ENCODE results near the gene NSUN5.

DNA sequence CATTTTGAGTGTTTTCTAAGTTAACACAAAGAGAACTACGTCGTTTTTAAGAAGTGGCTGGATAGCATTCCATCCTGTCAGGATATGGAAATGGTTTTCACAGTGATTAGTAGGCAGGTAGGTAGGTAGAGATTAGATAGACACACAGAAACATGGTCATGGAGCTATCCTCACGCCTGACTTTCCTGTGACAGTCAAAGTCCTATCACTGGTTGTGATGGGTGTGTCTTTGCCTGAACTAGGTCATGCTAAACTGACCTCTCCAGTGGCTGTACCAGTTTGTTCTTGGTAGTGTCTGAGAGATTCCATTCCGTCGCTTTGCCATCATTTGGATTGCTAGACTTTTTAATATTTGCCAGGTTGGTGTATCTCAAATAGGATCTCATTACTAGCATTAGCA is 47.5 kb upstream of the NSUN5 start:
- TF ChIP-seq, protein P1, sequence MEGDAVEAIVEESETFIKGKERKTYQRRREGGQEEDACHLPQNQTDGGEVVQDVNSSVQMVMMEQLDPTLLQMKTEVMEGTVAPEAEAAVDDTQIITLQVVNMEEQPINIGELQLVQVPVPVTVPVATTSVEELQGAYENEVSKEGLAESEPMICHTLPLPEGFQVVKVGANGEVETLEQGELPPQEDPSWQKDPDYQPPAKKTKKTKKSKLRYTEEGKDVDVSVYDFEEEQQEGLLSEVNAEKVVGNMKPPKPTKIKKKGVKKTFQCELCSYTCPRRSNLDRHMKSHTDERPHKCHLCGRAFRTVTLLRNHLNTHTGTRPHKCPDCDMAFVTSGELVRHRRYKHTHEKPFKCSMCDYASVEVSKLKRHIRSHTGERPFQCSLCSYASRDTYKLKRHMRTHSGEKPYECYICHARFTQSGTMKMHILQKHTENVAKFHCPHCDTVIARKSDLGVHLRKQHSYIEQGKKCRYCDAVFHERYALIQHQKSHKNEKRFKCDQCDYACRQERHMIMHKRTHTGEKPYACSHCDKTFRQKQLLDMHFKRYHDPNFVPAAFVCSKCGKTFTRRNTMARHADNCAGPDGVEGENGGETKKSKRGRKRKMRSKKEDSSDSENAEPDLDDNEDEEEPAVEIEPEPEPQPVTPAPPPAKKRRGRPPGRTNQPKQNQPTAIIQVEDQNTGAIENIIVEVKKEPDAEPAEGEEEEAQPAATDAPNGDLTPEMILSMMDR (IDR thresholded peaks at IDR 0.05) = no peak
- TF ChIP-seq ZBTB21 (CRISPR knock-in tag; IDR thresholded peaks at IDR 0.05; ENCODE audit: borderline replicate concordance) (no peak), NR2C2 (CRISPR knock-in tag; IDR thresholded peaks at IDR 0.05) (no peak), FOXJ3 (CRISPR knock-in tag; IDR thresholded peaks at IDR 0.05; ENCODE audit: borderline replicate concordance) (no peak), SP1 (CRISPR knock-in tag; conservative IDR thresholded peaks at IDR 0.05) (no peak), CBFB (CRISPR knock-in tag; IDR thresholded peaks at IDR 0.05; ENCODE audit: low read depth) (no peak), CREB1 (CRISPR knock-in tag; IDR thresholded peaks at IDR 0.05) (no peak), HMGA2 (CRISPR knock-in tag; IDR thresholded peaks at IDR 0.05) (no peak)
- TF ChIP-seq, protein P2, sequence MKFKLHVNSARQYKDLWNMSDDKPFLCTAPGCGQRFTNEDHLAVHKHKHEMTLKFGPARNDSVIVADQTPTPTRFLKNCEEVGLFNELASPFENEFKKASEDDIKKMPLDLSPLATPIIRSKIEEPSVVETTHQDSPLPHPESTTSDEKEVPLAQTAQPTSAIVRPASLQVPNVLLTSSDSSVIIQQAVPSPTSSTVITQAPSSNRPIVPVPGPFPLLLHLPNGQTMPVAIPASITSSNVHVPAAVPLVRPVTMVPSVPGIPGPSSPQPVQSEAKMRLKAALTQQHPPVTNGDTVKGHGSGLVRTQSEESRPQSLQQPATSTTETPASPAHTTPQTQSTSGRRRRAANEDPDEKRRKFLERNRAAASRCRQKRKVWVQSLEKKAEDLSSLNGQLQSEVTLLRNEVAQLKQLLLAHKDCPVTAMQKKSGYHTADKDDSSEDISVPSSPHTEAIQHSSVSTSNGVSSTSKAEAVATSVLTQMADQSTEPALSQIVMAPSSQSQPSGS (CRISPR knock-in tag; IDR thresholded peaks at IDR 0.05; ENCODE audit: borderline replicate concordance, low read depth) = no peak
- TF ChIP-seq, protein P3, sequence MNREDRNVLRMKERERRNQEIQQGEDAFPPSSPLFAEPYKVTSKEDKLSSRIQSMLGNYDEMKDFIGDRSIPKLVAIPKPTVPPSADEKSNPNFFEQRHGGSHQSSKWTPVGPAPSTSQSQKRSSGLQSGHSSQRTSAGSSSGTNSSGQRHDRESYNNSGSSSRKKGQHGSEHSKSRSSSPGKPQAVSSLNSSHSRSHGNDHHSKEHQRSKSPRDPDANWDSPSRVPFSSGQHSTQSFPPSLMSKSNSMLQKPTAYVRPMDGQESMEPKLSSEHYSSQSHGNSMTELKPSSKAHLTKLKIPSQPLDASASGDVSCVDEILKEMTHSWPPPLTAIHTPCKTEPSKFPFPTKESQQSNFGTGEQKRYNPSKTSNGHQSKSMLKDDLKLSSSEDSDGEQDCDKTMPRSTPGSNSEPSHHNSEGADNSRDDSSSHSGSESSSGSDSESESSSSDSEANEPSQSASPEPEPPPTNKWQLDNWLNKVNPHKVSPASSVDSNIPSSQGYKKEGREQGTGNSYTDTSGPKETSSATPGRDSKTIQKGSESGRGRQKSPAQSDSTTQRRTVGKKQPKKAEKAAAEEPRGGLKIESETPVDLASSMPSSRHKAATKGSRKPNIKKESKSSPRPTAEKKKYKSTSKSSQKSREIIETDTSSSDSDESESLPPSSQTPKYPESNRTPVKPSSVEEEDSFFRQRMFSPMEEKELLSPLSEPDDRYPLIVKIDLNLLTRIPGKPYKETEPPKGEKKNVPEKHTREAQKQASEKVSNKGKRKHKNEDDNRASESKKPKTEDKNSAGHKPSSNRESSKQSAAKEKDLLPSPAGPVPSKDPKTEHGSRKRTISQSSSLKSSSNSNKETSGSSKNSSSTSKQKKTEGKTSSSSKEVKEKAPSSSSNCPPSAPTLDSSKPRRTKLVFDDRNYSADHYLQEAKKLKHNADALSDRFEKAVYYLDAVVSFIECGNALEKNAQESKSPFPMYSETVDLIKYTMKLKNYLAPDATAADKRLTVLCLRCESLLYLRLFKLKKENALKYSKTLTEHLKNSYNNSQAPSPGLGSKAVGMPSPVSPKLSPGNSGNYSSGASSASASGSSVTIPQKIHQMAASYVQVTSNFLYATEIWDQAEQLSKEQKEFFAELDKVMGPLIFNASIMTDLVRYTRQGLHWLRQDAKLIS (CRISPR knock-in tag; IDR thresholded peaks at IDR 0.05; ENCODE audit: borderline replicate concordance) = no peak
- TF ChIP-seq, protein P4, sequence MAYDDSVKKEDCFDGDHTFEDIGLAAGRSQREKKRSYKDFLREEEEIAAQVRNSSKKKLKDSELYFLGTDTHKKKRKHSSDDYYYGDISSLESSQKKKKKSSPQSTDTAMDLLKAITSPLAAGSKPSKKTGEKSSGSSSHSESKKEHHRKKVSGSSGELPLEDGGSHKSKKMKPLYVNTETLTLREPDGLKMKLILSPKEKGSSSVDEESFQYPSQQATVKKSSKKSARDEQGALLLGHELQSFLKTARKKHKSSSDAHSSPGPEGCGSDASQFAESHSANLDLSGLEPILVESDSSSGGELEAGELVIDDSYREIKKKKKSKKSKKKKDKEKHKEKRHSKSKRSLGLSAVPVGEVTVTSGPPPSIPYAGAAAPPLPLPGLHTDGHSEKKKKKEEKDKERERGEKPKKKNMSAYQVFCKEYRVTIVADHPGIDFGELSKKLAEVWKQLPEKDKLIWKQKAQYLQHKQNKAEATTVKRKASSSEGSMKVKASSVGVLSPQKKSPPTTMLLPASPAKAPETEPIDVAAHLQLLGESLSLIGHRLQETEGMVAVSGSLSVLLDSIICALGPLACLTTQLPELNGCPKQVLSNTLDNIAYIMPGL (CRISPR knock-in tag; IDR thresholded peaks at IDR 0.05) = no peak
- TF ChIP-seq, protein P5, sequence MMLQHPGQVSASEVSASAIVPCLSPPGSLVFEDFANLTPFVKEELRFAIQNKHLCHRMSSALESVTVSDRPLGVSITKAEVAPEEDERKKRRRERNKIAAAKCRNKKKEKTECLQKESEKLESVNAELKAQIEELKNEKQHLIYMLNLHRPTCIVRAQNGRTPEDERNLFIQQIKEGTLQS (CRISPR knock-in tag; conservative IDR thresholded peaks at IDR 0.05) = no peak
- TF ChIP-seq, protein P6, sequence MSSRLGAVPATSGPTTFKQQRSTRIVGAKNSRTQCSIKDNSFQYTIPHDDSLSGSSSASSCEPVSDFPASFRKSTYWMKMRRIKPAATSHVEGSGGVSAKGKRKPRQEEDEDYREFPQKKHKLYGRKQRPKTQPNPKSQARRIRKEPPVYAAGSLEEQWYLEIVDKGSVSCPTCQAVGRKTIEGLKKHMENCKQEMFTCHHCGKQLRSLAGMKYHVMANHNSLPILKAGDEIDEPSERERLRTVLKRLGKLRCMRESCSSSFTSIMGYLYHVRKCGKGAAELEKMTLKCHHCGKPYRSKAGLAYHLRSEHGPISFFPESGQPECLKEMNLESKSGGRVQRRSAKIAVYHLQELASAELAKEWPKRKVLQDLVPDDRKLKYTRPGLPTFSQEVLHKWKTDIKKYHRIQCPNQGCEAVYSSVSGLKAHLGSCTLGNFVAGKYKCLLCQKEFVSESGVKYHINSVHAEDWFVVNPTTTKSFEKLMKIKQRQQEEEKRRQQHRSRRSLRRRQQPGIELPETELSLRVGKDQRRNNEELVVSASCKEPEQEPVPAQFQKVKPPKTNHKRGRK (CRISPR knock-in tag; IDR thresholded peaks at IDR 0.05; ENCODE audit: borderline replicate concordance) = no peak
- TF ChIP-seq, protein P7, sequence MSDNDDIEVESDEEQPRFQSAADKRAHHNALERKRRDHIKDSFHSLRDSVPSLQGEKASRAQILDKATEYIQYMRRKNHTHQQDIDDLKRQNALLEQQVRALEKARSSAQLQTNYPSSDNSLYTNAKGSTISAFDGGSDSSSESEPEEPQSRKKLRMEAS (CRISPR knock-in tag; IDR thresholded peaks at IDR 0.05) = no peak
